ENCODE data around the gene ERP29.
"Not testable (repeated sequence)": the region's sequence is repeated elsewhere in the genome, so short reads cannot be mapped to it uniquely, and the experiment has no call there.

ERP29 gene

DNA sequence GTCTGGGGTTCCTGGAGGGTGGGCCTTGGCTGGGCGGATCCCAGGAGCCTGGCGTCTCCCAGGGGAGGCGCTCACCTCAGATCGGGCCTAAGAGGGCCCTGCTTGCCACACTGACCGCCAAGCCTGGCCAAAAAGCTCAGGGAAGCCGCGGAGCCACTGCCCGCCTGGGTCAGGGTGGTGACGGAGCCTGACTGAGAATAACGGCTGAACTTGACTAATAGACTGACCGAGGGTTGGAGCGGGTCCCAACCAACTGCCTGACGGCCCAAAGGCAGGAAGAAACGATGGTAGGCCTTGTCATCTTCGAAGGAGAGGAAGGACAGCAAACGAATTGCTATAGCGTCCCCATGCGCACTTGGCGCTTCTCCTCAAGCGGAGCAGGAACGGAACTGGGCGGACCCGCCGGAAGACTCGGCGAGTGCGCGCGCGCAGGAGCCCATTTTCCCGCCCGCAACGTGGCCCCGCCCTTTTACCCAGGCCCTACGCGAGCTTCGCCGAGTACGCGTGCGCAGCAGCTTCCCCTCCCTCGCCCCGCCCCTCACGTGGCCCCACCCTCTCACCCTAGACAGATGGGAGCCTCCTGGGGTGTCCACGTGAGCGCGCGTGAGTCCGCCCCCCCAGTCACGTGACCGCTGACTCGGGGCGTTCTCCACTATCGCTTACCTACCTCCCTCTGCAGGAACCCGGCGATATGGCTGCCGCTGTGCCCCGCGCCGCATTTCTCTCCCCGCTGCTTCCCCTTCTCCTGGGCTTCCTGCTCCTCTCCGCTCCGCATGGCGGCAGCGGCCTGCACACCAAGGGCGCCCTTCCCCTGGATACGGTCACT, at the start of gene ERP29, which contains the start of gene TMEM116:
TSS of gene ERP29 (plus strand) at position 652 of the 826 bp plus-strand sequence. CDS start at position 692, 40 bp downstream.
TSS of gene TMEM116 (minus strand) at position 391 of the 826 bp plus-strand sequence. CDS start 7,895 bp downstream, outside the sequence.
- peak; percentile 100 for DNase-seq (ENCODE audit: low read depth in 2 of 2)

DNA sequence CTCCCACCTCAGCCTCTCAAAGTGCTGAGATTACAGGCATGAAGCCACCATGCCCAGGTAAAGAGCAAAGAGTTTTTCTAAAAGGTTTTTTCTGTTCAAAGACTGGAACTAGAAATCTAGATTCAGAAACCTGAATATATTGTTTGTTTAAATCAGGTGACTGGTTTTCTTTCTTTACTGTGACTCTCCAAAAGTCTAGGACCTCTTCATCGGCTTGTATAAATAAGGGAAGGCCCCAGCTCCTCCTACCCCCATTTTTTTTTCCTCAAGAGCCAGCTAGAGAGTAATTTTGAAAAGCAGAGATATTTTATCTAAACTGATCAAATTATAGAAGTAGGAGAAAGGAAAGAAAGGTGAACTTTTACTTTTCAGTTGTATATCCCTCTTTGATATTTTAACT, 48.3 kb upstream of the ERP29 start:
- DNase-seq (ENCODE audit: low read depth in 2 of 2), result no peak

DNA sequence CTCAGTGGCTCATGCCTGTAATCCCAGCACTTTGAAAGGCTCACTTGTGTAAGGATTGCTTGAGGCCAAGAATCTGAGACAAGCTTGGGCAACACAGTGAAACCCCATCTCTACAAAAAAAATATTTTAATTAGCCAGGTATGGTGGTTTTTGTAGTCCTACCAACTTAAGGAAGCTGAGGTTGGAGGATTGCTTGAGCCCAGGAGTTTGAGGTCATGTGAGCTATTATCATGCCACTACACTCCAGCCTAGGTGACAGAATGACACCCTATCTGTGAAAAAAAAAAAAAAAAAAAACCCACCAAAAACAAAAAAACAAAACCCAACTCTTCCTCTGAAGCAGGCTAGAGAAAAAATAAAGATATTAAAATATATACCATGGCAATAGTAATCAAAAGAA, 41.4 kb upstream of the ERP29 start:
- no peak for DNase-seq (ENCODE audit: low read depth in 2 of 2)

DNA sequence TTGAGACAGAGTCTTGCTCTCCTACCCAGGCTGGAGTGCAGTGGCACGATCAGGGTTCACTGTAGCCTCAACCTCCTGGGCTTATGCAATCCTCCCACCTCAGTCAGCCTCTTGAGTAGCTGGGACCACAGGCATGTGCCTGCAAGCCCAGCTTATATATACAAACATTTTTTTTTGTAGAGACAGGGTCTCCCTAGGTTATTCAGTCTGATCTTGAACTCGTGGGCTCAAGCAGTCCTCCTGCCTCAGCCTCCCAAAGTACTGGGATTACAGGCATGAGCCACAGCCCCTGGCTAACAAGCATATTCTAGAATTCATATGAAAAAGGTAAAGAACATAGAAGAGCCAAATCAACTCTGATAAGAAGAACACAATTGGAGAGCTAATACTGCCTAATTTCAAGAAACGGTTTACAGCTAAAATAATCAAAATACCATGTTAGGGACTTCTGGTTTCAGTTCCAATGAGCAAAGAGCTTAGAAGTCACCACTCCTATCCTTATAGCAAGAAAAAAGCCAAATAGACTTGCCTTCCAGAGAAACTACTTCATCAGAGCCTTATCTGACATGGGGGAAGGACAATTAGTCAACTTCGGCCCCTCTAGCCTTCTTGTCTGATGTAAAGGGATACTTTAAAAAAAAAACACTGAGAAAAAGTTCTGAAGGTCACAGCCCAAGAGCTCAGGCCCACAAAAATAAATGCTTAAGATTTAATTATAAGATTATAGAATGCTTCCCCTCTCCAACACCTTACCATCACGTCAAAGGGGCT, 37.9 kb upstream of the ERP29 start:
- no peak for DNase-seq (ENCODE audit: low read depth in 2 of 2)

DNA sequence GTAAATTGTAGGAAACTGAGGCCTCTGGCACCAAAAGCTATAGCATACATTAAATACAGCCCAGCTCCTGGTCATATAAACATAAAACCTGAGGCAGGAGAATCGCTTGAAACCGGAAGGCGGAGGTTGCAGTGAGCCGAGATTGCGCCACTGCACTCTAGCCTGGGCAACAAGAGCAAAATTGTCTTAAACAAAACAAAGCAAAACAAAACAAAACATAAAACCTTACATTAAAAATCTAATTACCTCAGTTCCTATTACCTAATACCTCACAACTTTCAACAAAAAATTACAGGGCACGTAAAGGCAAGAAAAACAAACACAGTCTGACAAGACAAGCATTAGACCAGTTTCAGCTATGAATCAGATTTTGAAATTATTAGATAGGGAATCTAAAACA, 36.9 kb upstream of the ERP29 start:
- no peak for DNase-seq (ENCODE audit: low read depth in 2 of 2)

DNA sequence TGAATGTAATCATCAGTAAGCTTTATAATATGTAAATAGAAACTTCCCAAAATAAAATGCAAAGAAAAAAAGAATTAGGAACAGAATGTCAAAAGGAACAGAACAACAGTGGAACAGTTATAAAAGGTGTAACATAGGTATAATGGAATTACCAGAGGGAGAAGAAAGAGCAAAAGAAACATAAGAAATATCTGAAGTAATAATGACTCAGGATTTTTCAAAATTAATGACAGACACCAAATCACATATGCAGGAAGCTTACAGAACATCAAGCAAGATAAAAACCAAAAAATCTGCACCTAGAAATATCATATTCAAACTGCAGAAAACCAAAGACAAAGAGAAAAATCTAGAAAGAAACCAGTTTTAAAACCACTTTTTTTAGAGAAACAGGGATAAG, 36.4 kb upstream of the ERP29 start:
- no peak for DNase-seq (ENCODE audit: low read depth in 2 of 2)

DNA sequence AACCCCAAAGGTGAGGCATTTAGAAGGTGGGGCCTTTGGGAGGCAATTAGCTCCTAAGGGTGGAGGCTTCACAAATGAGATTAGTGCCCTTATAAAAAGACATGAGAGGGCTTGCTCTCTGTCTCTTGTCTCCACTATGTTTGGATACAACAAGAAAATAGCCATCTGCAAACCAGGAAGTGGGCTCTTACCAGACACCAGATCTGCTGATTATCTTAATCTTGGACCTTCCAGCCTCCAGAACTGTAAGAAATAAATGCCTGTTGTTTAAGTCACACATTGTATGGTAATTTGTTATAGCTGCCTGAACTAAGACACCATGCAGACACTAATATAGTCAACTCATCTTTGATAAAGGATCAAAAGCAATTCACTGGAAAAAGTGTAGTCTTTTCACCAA, 34.7 kb upstream of the ERP29 start:
- DNase-seq (ENCODE audit: low read depth in 2 of 2), result no peak

DNA sequence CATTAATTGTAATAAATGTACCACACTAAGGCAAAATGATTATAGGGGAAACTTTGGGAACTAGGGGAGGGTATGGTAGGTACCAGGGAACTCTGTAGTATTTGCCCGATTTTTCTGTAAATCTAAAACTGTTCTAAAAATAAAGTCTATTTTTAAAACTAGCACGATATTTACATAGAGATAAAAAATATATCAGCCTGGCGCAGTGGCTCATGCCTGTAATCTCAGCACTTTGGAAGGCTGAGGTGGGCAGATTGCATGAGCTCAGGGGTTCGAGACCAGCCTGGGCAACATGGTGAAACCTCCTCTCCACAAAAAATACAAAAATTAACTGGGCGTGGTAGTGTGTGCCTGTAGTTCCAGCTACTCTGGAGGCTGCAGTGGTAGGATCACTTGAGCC, 32.6 kb upstream of the ERP29 start:
- no peak for DNase-seq (ENCODE audit: low read depth in 2 of 2)

DNA sequence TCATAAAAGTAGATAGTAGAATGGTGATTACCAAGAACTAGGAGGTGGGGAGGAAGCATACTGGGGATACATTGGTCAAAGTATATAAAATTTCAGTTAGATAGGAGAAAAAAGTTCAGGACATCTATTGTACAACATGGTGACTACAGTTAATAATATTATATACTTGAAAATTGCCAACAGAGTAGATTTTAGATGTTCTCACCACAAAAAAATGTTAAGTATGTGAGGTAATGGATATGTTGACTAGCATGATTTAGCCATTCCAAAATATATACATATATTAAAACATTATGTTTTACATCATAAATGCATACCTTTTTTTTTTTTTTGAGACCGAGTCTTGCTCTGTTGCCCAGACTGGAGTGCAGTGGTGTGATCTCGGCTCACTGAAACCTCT, 31.2 kb upstream of the ERP29 start:
- no peak for DNase-seq (ENCODE audit: low read depth in 2 of 2)

DNA sequence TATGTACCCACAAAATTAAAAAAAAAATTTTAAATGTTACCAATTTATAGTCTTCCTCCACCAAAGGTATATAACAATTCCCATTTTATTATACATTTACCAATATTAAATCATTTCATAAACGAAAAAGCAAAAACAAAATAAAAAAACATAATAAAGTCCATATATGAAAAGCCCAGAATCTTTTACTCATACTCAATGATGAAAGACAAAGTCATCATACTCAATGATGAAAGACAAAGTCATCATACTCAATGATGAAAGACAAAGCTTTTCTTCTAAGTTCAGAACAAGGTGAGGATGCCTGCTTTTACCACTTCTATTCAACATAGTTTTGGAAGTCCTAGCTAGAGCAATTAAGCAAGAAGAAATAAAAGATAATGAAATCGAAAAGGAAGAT, 28.4 kb upstream of the ERP29 start:
- DNase-seq (ENCODE audit: low read depth in 2 of 2), result no peak

DNA sequence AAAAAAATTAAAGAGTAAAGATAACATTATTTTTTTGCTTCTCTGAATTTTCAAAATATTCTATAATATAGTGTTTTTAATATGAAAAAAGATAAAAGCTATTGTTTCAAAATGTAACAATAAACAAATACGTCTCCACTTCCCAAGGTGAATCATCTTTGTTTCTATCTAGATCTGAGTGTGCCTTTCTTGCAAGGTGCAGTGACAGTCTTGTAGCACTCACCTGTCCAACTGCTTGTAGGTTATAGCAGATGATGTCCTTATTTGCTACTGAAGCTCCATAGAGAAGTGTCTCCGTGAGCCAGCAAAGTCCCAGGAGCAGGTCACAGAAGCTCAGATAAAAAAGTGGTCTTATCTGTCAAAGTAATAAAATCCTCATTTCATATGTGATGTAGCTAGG, 21.7 kb upstream of the ERP29 start:
- no peak for DNase-seq (ENCODE audit: low read depth in 2 of 2)

DNA sequence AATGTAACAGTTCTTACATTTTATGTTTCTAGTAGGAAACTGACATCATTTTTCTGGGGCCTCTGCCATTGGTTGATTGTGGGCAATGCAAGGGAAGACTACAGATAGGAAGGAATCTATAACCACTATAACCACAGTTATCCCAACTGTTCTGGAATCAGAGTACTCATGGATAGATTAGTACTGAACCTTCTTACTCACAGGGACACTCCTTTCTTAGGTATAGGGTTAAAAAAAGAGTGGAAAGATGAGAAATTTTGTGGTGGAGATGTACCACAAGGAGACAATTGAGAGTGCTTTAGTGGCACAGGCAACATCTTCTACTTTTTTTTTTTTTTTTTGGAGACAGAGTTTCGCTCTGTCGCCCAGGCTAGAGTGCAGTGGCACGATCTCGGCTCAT, 21.3 kb upstream of the ERP29 start:
- DNase-seq (ENCODE audit: low read depth in 2 of 2), result no peak

DNA sequence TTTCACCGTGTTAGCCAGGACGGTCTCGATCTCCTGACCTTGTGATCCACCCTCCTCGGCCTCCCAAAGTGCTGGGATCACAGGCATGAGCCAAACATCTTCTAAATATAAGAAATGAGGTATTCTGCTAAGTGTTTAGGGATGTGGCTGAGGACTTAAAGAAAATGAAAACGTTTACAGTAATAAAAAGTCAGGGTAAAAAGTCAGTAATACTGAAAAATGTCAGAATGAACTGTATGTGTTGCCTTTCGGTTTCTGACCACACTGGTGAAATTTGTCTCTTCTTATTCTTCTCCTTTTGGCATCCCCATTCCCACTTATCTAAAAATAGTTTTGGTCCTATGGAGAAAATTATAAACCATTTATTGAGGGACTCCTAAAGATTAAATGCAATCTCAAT, 20.8 kb upstream of the ERP29 start:
- DNase-seq (ENCODE audit: low read depth in 2 of 2), result no peak

DNA sequence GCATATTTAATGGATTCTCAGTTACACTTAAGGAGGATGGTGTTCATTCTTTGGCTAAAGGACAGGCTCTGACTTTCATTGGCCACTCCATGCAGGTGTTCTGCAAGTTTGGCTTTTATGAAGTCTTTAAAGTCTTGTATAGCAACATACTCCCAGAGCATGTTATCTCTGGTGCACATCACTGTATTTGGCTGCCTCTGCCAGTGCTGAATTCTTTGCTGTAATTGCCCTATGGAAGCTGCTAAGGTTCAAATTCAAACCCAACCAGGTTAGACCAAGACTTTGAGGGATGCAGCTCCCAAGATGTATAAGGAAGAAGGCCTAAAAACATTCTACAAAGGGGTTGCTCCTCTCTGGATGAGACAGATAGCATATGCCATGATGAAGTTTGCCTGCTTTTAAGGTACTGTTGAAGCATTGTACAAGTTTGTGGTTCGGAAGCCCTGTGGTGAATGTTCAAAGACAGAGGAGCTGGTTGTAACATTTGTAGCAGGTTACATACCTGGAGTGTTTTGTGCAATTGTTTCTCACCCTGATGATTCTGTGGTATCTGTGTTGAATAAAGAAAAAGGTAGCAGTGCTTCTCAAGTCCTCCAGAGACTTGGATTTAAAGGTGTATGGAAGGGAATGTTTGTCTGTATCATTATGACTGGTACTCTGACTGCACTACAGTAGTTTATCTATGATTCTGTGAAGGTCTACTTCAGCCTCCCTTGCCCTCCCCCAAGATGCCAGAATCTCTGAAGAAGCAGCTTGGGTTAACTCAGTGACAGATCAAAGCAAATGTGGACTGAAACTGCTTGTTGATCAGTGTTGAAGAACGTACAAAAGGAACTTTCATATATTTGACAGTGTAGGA, 19.7 kb upstream of the ERP29 start:
- DNase-seq (ENCODE audit: low read depth in 2 of 2), result no peak

DNA sequence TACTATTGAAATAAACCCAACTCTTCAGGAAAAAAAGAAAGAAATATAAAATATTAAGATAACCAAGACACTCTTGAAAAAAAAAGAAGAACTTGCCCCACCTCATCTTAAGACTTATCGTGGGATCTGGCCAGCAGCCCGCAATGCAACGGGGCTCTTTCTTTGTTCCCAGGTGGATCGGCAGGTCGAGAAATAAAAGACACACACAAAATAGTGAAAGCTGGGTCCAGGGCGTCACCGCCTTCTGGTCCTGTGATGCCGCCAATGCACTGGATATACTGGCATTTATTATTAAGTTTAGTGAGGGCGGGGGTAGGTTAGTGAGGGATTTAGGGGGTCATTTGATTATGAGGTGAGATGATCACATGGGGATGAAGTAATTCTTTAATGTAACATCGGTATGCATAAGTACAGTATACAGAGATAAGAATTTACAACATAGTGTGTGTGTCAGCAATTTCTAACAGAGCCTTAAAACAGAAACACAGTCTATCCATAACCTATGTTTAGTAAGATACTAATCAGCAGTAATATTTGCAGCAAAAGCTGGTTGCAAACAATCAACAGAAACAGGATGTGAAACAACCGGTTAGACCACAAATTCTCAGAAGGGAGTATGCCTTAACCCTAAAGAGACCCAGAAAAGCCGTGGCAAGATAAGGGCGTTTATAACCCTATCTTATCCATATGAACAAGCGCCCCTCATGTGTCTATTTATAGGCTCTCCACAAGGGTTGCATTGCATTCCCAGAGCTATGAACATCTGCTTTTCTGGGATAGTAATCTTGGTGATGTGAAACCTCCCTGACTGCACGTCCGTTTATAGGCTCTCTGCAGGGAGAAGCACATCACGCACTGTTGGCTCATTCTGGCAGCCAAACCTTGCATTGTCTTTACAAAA, 18.8 kb upstream of the ERP29 start:
- DNase-seq (ENCODE audit: low read depth in 2 of 2), result not testable (repeated sequence)

DNA sequence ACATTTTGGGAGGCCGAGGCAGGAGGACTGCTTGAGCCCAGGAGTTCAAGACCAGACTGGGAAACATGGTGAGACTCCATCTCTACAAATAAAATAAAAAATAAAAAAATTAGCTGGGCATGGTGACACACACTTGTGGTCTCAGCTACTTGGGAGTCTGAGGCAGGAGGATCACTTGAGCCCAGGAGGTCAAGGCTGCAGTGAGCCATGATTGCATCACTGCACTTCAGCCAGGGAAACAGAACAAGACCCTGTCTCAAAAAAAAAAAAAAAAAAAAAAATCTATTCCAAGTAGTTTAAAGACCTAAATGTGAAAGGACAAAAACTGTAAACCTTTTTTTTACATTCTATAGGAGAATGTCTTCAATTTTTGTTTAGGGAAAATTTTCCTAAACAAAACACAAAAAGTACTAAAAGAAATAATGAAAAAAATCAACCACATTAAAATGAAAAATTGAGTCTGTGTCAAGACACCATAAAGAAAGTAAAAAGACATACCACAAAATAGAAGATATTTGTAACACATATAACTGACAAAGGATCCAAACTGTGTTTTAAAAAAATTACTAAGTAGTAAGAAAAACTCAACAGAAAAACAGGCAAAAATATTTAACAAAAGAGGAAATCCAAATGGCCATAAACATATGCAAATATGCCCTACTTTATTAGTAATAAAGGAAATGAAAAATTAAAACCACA, 17.3 kb upstream of the ERP29 start:
- DNase-seq (ENCODE audit: low read depth in 2 of 2), result no peak

DNA sequence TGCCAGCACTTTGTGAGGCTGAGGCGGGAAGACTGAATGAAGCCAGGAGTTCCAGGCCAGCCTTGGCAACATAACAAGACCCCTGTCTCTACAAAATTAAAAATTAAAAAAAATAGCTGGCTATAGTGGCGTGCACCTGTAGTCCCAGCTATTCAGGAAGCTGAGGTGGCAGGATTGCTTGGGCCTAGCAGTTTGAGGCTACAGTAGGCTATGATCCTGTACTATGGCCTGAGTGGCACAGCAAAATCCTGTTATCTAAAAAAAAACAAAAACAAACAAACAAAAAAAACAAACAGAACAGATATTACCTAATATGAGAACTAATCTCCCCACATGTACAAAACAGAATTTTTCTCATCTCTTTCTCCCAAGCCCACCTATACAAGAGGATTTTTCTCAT, 15.9 kb upstream of the ERP29 start:
- DNase-seq (ENCODE audit: low read depth in 2 of 2), result no peak

DNA sequence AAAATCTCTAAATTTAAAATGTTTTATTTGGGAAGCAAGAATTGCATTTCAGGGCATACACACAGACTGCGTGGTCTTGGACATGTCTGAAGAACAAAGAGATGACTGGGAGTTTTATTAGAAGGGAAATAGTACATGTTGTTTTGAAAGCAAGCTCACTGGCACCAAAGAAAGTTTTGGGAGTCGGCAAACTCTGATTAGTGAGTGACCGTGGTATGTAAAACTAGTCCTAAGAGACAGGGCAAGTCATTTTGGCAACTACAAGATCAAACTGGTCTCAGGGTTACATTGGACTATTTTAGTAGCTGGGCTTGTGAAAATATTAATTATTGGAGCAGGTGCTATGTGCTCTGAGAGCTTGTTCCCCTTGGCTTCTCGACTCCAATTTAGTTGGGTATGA, 15.2 kb upstream of the ERP29 start:
- DNase-seq (ENCODE audit: low read depth in 2 of 2), result no peak

DNA sequence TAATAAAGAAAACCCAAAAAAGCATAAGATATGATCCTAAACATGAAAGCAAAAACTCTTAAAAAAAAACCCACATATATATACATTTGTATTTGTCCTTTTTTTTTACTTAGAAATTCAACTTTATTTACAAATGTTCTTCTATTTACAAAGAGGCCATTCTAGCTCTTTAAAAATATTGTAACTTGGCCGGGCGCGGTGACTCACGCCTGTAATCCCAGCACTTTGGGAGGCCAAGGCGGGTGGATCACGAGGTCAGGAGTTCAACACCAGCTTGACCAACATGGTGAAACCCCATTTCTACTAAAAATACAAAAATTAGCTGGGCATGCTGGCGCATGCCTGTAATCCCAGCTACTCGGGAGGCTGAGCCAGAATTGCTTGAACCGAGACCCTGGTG, 14.1 kb upstream of the ERP29 start:
- DNase-seq (ENCODE audit: low read depth in 2 of 2), result not testable (repeated sequence)

DNA sequence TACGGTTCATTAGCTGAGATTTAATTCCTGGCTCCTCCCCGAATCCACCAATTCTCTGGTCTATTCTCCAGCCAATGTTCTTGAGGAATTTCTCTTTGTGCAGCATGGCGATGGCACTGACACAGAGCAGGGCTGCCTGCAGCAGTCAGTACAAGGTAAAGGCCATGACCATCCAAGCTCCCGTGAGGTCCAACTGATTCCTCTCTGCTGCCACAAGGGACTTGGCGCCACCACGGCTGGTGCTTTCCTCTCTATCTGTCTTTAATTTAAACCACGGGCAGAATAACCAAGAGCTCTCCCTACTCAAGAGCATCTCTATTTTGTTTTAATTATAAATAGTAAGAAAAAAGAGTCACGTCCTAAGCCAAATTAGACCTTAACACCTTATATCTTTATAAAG, 12.4 kb upstream of the ERP29 start:
- DNase-seq (ENCODE audit: low read depth in 2 of 2), result no peak

Measured in stimulated activated CD8-positive, alpha-beta memory T cell treated with anti-CD3 and anti-CD28 coated beads, Interleukin-7, amount 100 ng/mL, for 4 hours (primary cell).